ELF-1 (cell line): Measurements from ENCODE around the gene BDNF.
"Not testable (repeated sequence)": the region's sequence is repeated elsewhere in the genome, so short reads cannot be mapped to it uniquely, and the experiment has no call there.

Experiments
- DNase-seq: peaks from one replicate; pipeline ENCODE4 v3.0.0-alpha.2; 2016; ENCODE audit warnings: low read depth, low spot score

Gene BDNF

GRCh38 chr11:27665508-27666101 lies 34.6 kb downstream of the BDNF start:
- DNase-seq, result peak; percentile 36

- no peak for DNase-seq
These were observed 36.9 kb downstream of the BDNF start for GRCh38 chr11:27663326-27663725.

- DNase-seq, result no peak
These were observed 40.1 kb downstream of the BDNF start for GRCh38 chr11:27660171-27660570.

GRCh38 chr11:27658535-27659236 lies 41.6 kb downstream of the BDNF start:
- DNase-seq, result no peak

GRCh38 chr11:27656806-27657483 lies 43.3 kb downstream of the BDNF start:
- no peak for DNase-seq

GRCh38 chr11:27656320-27656719 lies 43.9 kb downstream of the BDNF start:
- no peak for DNase-seq

- no peak for DNase-seq
These were observed 46.1 kb downstream of the BDNF start for GRCh38 chr11:27653990-27654758.

GRCh38 chr11:27651711-27652110 lies 48.5 kb downstream of the BDNF start:
- no peak for DNase-seq

- DNase-seq, result no peak
These were observed 49.3 kb downstream of the BDNF start for GRCh38 chr11:27650988-27651387.

GRCh38 chr11:27649800-27650199 lies 50.5 kb downstream of the BDNF start:
- DNase-seq, result no peak

GRCh38 chr11:27648840-27649239 lies 51.4 kb downstream of the BDNF start:
- DNase-seq, result no peak

GRCh38 chr11:27646051-27646818 lies 54.0 kb downstream of the BDNF start:
- DNase-seq, result no peak

- DNase-seq, result no peak
These were observed 57.3 kb downstream of the BDNF start for GRCh38 chr11:27642954-27643353.

GRCh38 chr11:27640954-27641353 lies 59.3 kb downstream of the BDNF start:
- no peak for DNase-seq

GRCh38 chr11:27635567-27636037 lies 64.7 kb downstream of the BDNF start:
- DNase-seq, result no peak

GRCh38 chr11:27634776-27635175 lies 65.5 kb downstream of the BDNF start:
- peak; percentile 36 for DNase-seq

- not testable (repeated sequence) for DNase-seq
These were observed 66.0 kb downstream of the BDNF start for GRCh38 chr11:27634282-27634681.

- DNase-seq, result peak; percentile 44
These were observed 71.2 kb downstream of the BDNF start for GRCh38 chr11:27629023-27629422.

- DNase-seq, result no peak
These were observed 72.3 kb downstream of the BDNF start for GRCh38 chr11:27627979-27628378.

- DNase-seq, result no peak
These were observed 73.2 kb downstream of the BDNF start for GRCh38 chr11:27626938-27627586.
